Neural crest cell (in vitro differentiated cells): ENCODE results near the gene TTC23. TPM values are rescaled to one million over a fixed set of nuclear protein-coding genes. Genes with fewer than 3 reads are reported as not detected.

ENCODE experiments used
- DNase-seq: peaks from one replicate; pipeline ENCODE4 v3.0.0; 2021; ENCODE audit warnings: low read depth, mixed read lengths, low spot score
- H3K27ac Mint-ChIP-seq: one replicate; pipeline ENCODE4 v1.8.0; 2021; ENCODE audit warnings: mild to moderate bottlenecking, mixed read lengths; ENCODE audit not compliant: unreplicated experiment
- H3K27me3 Mint-ChIP-seq: 2 replicates; pipeline ENCODE4 v1.8.0; 2021; ENCODE audit warnings: low read depth, mild to moderate bottlenecking, mixed read lengths
- H3K36me3 Mint-ChIP-seq: 2 replicates; pipeline ENCODE4 v1.8.0; 2021; ENCODE audit warnings: low read depth, mild to moderate bottlenecking, mixed read lengths
- H3K4me1 Mint-ChIP-seq: 2 replicates; pipeline ENCODE4 v1.8.0; 2021; ENCODE audit warnings: mixed read lengths
- H3K4me3 Mint-ChIP-seq: one replicate; pipeline ENCODE4 v1.8.0; 2021; ENCODE audit warnings: mild to moderate bottlenecking, mixed read lengths
- H3K9me3 Mint-ChIP-seq: 2 replicates; pipeline ENCODE4 v1.8.0; 2021; ENCODE audit warnings: mixed read lengths
- total RNA-seq: library from RNA; stranded (reverse); gene quantifications from 2 replicates; pipeline ENCODE4 v1.2.1, GENCODE V29; 2021
- TF ChIP-seq, protein P1 (sequence below): fragments of 200-600 bp; sonication (generic); conservative IDR thresholded peaks from 2 replicates; pipeline ENCODE4 v1.5.0; 2021; ENCODE audit warnings: antibody characterized with exemption, mild to moderate bottlenecking

The TTC23 gene
- total RNA-seq, 1 donor from 2014 or later = 25.7 TPM

DNA sequence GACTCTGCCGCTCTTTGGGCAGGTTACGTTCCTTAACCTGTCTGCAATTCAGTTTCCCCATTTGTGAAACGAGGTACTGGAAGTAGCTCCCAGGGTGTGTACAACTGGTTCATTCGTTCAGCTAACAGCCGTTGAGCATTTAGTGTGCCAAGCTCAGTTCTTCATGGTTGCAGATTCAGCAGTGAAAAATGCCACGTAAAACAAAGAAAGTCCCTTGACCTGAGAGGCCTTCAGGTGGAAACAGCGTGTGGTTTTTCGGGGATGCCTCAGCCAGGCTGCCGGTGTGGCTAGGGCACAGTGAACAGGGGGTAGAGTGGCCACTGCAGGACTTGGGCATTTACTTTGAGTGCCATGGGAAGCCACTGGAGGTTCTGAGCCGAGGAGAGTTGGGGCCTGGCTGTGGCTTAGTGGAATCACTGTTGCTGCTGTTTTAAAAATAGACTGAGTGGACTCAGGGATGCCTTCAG, 139.8 kb downstream of the TTC23 start:
- peak overlapping the region; percentile 7 for H3K4me3 Mint-ChIP-seq
- H3K4me1 Mint-ChIP-seq = peaks cover 6% of the 10 kb centered on the region
- TF ChIP-seq, protein P1, sequence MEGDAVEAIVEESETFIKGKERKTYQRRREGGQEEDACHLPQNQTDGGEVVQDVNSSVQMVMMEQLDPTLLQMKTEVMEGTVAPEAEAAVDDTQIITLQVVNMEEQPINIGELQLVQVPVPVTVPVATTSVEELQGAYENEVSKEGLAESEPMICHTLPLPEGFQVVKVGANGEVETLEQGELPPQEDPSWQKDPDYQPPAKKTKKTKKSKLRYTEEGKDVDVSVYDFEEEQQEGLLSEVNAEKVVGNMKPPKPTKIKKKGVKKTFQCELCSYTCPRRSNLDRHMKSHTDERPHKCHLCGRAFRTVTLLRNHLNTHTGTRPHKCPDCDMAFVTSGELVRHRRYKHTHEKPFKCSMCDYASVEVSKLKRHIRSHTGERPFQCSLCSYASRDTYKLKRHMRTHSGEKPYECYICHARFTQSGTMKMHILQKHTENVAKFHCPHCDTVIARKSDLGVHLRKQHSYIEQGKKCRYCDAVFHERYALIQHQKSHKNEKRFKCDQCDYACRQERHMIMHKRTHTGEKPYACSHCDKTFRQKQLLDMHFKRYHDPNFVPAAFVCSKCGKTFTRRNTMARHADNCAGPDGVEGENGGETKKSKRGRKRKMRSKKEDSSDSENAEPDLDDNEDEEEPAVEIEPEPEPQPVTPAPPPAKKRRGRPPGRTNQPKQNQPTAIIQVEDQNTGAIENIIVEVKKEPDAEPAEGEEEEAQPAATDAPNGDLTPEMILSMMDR = no peak
- peaks cover 31% of the 10 kb centered on the region for H3K27me3 Mint-ChIP-seq
- no peaks in the 10 kb centered on the region for H3K36me3 Mint-ChIP-seq
- no peak overlapping the region for H3K27ac Mint-ChIP-seq
- H3K9me3 Mint-ChIP-seq = no peaks in the 10 kb centered on the region
- no peak for DNase-seq

- Mint-ChIP-seq H3K36me3 (no peaks in the 10 kb centered on the region), H3K27ac (no peak overlapping the region), H3K4me1 (peaks cover 6% of the 10 kb centered on the region)
These were observed 140.4 kb downstream of the TTC23 start for GRCh38 chr15:99108993-99109392.

GRCh38 chr15:99106417-99107220, 142.8 kb downstream of the TTC23 start:
- TF ChIP-seq, protein P1 = no peak
- Mint-ChIP-seq H3K27ac (no peak overlapping the region), H3K4me1 (peaks cover 9% of the 10 kb centered on the region), H3K36me3 (no peaks in the 10 kb centered on the region), H3K4me3 (peak overlapping the region; percentile 52), H3K27me3 (peaks cover 51% of the 10 kb centered on the region), H3K9me3 (no peaks in the 10 kb centered on the region)
- no peak for DNase-seq

More at GRCh38 chr15:99108993-99109392, 140.4 kb downstream of the TTC23 start:
- no peak for DNase-seq
- Mint-ChIP-seq H3K27me3 (peaks cover 33% of the 10 kb centered on the region), H3K4me3 (no peak overlapping the region), H3K9me3 (no peaks in the 10 kb centered on the region)
- TF ChIP-seq, protein P1 = no peak

DNA sequence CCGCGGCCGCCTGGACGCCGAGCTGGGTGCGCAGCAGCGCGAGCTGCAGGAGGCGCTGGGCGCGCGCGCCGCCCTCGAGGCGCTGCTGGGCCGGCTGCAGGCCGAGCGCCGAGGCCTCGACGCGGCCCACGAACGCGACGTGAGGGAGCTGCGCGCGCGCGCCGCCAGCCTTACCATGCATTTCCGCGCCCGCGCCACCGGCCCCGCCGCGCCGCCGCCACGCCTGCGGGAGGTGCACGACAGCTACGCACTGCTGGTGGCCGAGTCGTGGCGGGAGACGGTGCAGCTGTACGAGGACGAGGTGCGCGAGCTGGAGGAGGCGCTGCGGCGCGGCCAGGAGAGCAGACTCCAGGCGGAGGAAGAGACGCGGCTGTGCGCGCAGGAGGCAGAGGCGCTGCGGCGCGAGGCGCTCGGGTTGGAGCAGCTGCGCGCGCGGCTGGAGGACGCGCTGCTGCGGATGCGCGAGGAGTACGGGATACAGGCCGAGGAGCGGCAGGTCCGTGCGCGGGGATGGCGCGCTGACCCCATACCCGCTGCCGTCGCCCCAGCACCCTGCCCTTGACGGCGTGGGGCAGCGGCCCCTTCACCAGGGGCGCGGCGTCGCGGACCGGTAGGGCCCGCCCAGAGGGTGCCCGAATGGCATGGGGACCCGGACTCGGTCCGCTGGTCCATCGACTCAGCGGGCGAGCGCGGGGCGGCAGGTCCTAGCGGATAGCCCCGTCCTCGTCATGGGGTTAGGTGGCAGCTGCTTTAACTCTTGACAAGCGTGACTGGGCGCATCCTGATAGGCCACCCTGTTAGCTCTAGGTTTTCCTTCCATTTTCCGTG, 143.7 kb downstream of the TTC23 start:
- peaks cover 55% of the 10 kb centered on the region for H3K27me3 Mint-ChIP-seq
- peaks cover 9% of the 10 kb centered on the region for H3K4me1 Mint-ChIP-seq

More for the DNA sequence above, 143.7 kb downstream of the TTC23 start:
- TF ChIP-seq, protein P1 = no peak
- DNase-seq = peak; percentile 41
- no peak overlapping the region for H3K27ac Mint-ChIP-seq
- peak overlapping the region; percentile 52 for H3K4me3 Mint-ChIP-seq
- no peaks in the 10 kb centered on the region for H3K36me3 Mint-ChIP-seq
- H3K9me3 Mint-ChIP-seq = no peaks in the 10 kb centered on the region
